ENCODE measurements around the gene HERC2.
"Not testable (repeated sequence)": the region's sequence is repeated elsewhere in the genome, so short reads cannot be mapped to it uniquely, and the experiment has no call there.

HERC2 gene

GRCh38 chr15:28216946-28217546, 104.9 kb downstream of the HERC2 start:
- DNase-seq, result not testable (repeated sequence)

- not testable (repeated sequence) for DNase-seq
Measured at GRCh38 chr15:28215521-28215920, 106.5 kb downstream of the HERC2 start.

- not testable (repeated sequence) for DNase-seq
Measured at GRCh38 chr15:28214006-28214790, 107.8 kb downstream of the HERC2 start.

- not testable (repeated sequence) for DNase-seq
Measured at GRCh38 chr15:28213393-28213792, 108.6 kb downstream of the HERC2 start.

- DNase-seq, result no peak
Measured at GRCh38 chr15:28208583-28208982, 113.4 kb downstream of the HERC2 start.

GRCh38 chr15:28205640-28206039, 116.3 kb downstream of the HERC2 start:
- DNase-seq, result not testable (repeated sequence)

GRCh38 chr15:28203055-28203828, 118.7 kb downstream of the HERC2 start:
- DNase-seq, result not testable (repeated sequence)

GRCh38 chr15:28202124-28202523, 119.9 kb downstream of the HERC2 start:
- not testable (repeated sequence) for DNase-seq

GRCh38 chr15:28198215-28198614, 123.8 kb downstream of the HERC2 start:
- not testable (repeated sequence) for DNase-seq

GRCh38 chr15:28197694-28198093, 124.3 kb downstream of the HERC2 start:
- DNase-seq, result not testable (repeated sequence)

- DNase-seq, result not testable (repeated sequence)
Measured at GRCh38 chr15:28196581-28196980, 125.4 kb downstream of the HERC2 start.

GRCh38 chr15:28192772-28193171, 129.2 kb downstream of the HERC2 start:
- DNase-seq, result no peak

GRCh38 chr15:28191832-28192231, 130.1 kb downstream of the HERC2 start:
- no peak for DNase-seq

GRCh38 chr15:28190391-28191174, 131.4 kb downstream of the HERC2 start:
- no peak for DNase-seq

GRCh38 chr15:28185148-28185895, 136.7 kb downstream of the HERC2 start:
- no peak for DNase-seq

- no peak for DNase-seq
Measured at GRCh38 chr15:28184166-28184565, 137.8 kb downstream of the HERC2 start.

GRCh38 chr15:28182731-28183130, 139.2 kb downstream of the HERC2 start:
- no peak for DNase-seq

GRCh38 chr15:28182216-28182615, 139.8 kb downstream of the HERC2 start:
- DNase-seq, result no peak

- no peak for DNase-seq
Measured at GRCh38 chr15:28181366-28181765, 140.6 kb downstream of the HERC2 start.

- no peak for DNase-seq
Measured at GRCh38 chr15:28179270-28179669, 142.7 kb downstream of the HERC2 start.

- no peak for DNase-seq
Measured at GRCh38 chr15:28178727-28179126, 143.3 kb downstream of the HERC2 start.

GRCh38 chr15:28178290-28178689, 143.7 kb downstream of the HERC2 start:
- no peak for DNase-seq
